Measurements from ENCODE around the gene CDH4.

CDH4 gene

DNA sequence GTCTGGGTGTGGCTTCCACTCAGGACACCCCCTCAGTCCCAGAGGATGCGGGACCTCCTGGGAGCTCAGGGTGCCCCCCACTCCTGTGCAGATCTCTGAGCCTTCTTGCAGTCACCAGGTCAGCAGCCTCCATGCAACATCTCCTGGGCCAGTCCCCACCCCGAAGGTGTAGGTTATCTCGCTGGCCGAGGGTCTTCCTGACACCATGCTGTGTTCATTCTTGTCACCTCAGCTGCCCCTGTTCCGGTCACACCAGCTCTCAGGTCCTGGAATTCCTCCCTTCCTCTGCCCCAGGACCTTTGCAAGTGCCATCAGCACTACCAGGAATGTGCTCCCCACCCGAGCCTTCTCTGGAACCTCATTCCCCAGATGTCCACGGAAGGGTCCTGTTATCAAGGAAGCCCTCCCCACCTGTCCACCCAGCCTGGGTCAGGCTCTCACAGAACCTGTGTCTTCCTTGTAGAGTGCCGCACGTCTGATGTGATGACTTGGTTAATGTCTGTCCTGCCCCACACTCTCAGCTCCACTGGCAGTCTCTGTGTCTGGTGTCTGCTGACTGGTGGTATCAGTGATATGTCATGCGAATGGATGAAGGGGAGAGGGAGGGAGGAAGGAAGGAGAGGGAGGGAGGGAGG is 484.1 kb downstream of the CDH4 start:
- no peak for DNase-seq (ENCODE audit: low spot score)

DNA sequence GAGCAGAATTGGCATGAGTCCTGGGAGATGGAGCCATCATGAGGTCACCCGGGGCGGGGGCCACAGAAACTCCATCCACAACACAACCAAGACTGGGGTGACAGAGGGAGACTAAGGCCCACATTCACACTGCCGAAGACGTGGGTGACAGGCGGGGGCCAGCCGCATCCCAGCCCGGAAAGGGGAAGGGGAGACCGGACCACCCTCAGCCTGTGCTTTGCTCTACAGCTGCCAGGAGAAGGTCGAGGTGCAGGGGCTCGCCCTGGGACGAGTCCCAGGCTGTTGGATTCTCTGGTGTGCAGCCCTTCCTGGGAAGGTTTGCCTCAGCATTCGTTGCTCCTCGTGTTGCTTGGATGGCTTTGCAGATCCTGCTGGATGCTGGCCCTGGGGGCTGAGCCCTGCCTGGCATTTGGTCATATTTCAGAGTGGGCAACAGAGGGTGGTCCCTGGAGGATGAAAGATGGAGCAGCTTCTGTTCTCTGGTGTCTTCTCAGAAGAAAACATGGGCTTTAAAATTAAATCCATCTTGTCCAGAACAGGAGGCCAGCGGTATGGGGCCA is 484.8 kb downstream of the CDH4 start:
- no peak for DNase-seq (ENCODE audit: low spot score)

- DNase-seq (ENCODE audit: low spot score): no peak
Measured at GRCh38 chr20:61737346-61737745, 485.3 kb downstream of the CDH4 start.

- DNase-seq (ENCODE audit: low spot score): no peak
Measured at GRCh38 chr20:61737812-61738443, 485.9 kb downstream of the CDH4 start.

DNA sequence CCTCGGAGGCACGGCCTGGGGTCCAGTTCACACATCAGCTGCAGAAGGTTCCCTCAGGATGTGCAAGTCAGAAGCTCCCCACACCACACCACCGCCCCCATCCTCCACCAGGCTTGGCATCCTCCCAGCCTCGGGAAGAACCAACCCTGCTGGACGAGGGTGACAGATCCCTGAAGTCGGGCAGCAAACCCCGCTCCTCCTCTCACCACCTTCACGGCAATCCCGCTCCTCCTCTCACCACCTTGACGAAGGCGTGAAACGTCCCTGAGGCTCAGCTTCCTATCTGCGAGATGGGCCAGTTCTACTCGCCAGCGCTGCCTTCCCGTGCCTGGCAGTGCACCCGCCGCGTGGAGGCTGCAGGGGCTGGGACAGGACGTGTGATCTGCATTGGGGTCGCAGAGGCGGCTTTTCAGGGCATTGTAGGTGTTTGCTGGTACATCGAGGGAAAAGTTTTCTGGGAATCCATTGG is 486.6 kb downstream of the CDH4 start:
- no peak for DNase-seq (ENCODE audit: low spot score)

DNA sequence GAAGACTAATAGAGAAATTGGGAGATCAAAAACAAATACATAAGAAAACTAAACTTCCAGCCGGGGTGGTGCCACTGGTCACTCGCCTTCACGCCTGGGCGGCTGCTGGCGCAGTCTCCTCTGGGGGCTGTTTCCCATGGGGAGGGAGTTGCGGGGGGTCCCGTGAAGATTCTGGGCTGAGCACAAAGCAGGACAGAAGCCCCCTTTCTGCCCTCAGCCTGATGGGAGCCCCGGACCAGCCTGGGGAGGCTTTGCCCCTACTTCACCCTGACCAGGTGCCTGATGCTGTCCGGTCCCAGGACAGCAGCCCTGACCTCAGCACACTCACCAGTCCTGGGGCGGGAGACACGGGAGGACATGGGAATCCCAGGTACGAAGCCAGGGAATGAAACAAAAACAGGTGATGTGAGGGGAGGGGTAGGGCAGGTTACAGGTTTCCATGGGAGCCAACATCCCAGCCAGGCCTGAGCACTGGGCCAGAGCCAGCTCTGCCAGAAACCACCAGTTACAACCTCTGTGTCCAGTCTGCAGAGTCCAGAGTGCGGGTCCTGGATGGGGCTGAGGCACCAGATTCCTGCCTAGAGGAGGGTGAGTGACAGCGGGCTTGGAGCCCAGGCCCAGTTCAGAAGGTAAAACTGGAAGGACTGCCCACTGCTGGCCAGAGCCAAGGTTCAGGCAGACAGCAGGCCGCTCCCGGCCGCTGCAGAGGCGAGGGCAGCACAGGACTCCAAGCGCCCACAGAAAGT is 487.2 kb downstream of the CDH4 start:
- DNase-seq (ENCODE audit: low spot score): no peak

- no peak for DNase-seq (ENCODE audit: low spot score)
Measured at GRCh38 chr20:61739832-61740118, 487.7 kb downstream of the CDH4 start.

DNA sequence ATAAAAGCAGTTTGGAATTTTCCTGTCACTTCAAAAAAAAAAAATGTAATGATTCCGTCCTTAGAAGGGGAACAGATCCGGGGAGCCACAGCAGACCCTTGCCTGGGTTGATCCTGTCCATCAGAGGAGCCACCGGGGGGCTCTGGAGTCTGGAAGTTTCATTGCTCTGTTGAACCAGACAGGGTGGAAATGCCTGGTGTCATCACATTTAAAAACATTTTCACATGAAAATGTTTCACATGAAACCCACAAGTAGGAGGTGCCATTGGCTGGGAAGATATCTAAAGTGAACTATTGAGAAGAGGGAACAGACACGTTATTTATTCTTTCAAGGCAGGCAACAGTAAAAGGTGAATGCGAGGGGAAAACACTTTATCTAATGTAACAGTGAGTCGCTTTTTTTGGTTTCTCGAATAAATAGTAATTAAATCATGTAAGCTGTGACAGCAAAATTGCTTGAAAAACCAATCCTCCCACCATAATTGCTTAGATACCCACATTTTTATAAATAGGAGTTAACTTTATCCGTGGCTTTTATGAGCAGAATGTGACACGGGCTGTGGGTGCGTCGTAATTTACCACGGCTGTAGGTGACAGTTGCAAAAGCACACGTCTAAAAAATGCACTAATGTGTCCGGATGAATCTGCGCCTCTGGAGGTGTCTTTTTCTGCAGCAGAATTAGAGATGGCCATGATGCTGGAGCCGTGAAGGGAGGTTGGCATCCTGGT is 490.2 kb downstream of the CDH4 start:
- DNase-seq (ENCODE audit: low spot score): no peak

GRCh38 chr20:61743606-61744005 is 491.5 kb downstream of the CDH4 start:
- DNase-seq (ENCODE audit: low spot score): no peak

- DNase-seq (ENCODE audit: low spot score): no peak
Measured at GRCh38 chr20:61744691-61745396, 492.8 kb downstream of the CDH4 start.

GRCh38 chr20:61745397-61746146 is 493.5 kb downstream of the CDH4 start:
- no peak for DNase-seq (ENCODE audit: low spot score)

DNA sequence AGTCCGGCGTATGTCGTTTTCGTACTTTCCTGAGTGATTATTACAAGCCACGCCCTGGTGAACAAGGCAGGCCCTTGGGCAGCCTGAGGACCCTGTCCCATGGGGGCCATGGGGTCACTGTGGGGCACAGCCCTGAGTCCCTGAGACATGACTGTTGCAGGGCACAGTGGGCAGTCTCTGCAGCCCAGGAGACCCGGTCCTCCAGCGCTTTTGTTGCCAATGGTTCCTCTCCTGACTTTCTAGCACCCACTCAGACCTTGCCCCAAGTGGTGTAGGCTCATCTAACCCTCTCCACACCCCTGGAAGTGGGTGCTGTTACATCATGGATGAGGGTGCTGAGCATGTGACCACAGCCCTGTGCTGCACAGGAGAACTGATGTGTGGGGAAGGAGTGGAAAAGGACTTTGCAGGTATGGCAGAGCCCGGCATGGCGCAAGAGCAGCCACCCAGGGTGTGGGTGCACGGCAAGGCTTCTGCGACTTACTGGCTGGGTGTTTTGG is 494.1 kb downstream of the CDH4 start:
- DNase-seq (ENCODE audit: low spot score): no peak

DNA sequence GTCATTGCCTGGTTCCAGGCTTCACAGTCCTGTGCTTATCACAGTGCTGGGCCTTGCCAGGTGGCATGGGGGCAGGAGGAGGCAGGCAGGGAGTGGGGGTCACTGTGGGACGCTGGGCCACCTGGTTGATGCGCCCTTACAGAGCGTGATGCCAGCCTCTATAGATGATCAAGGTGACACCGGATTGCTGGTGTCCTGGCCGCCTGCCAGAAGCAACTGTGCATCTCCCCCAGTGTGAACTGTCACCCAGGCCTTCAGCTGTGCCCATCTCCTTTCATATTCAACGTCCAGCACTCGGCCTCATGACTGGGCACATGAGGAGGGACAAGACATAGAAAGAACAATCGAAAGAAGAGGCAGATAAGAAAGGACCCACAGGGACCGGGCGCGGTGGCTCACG is 494.7 kb downstream of the CDH4 start:
- no peak for DNase-seq (ENCODE audit: low spot score)

DNA sequence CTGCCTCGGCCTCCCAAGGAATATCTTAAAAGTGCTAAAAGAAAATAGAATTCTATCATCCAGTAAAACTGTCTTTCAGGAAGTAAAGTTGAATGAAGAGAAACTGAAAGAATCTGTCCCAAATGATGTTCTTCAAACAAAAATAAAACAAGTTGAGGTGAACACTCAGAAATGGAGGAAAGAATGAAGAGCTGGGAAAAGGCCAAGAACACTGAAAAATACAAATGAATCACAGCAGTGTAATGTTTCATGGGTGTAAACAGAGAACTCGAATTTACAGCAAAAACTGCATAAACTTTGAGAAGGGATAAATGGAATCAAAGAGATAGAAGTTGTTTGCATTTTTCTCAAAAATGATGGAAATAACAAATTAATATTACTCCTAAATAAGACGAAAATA is 496.3 kb downstream of the CDH4 start:
- DNase-seq (ENCODE audit: low spot score): no peak

DNA sequence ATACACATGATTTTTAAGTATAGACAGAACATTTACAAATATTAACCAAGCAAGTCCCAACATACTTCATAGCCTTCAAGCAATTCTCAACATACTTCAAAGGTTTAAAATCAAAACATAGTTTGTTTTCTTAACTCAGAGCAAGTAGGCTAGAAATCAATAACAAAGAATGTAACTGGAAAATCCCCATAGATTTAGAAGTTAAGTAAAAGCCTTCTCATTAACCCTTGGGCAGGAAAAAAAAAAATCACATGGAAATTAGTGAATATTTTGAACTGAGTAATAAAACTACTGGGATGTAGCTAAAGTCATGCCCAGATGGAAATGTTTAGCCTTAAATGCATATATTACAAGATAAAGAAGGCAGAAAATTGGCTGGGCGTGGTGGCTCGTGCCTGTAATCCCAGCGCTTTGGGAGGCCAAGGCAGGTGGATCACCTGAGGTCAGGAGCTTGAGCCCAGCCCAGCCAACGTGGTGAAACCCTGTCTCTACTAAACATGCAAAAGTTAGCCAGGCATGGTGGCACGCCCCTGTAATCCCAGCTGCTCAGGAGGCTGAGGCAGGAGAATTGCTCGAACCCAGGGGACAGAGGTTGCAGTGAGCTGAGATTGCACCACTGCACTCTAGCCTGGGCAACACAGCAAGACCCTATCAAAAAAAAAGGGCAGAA is 497.5 kb downstream of the CDH4 start:
- no peak for DNase-seq (ENCODE audit: low spot score)

- no peak for DNase-seq (ENCODE audit: low spot score)
Measured at GRCh38 chr20:61750093-61750492, 498.0 kb downstream of the CDH4 start.

DNA sequence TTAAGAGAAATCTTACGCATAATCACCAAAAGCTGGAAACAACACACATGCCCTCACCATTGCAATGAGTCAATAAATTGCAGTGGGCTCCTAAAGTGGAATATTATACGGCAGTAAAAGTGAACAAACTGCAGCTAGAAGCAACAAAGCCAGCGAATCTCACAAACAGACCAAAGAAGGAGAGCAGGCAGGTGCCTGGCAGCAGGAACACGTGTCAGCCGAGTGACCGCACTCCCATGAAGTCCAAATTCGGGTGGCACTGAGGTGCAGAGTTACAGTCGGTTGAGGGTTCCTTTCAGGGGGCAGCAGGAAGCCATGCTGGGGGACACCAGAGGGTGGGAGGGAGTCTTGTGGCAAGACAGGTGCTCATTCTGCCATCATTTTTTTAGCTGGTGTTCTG is 500.5 kb downstream of the CDH4 start:
- DNase-seq (ENCODE audit: low spot score): no peak

DNA sequence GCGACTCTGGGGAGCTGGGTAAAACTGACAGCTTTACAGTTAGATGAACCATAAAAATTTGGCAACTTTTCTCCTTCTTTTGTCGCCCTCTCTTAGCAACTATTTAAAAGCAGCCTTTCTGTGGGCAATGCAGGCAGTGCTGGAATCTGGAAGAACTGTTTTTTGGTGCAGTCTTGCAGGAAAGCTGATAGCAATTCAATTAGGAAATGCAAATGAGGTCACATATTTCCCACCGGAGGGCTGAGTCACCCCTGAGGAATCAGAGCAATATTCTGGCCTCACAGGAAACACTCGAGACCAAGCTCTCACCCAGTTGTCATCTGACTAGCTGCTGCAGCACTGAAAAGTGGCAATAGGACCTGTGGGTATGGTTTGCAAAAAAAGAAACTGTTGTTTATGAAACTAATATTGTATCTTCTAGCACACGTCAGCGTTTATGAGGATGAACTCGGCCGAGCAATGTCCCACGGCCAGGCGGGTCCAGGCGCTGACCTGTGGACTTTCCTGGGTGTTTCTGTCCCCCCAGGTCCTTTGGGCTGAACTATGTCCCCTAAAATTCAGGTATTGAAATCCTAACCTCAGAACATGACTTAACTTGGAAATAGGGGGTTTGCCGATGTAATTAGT is 501.4 kb downstream of the CDH4 start:
- no peak for DNase-seq (ENCODE audit: low spot score)

GRCh38 chr20:61753987-61754956 is 502.2 kb downstream of the CDH4 start:
- no peak for DNase-seq (ENCODE audit: low spot score)
